HG03280 (cell line): ENCODE results near the gene SYCP2L.
"Not testable (repeated sequence)": the region's sequence is repeated elsewhere in the genome, so short reads cannot be mapped to it uniquely, and the experiment has no call there.

ENCODE experiments used
- ATAC-seq: cut with Tn5 transposase; IDR thresholded peaks from one replicate; pipeline ENCODE4 v1.9.1; 2021; ENCODE audit warnings: mild to moderate bottlenecking, moderate library complexity; ENCODE audit not compliant: unreplicated experiment

Gene SYCP2L

DNA sequence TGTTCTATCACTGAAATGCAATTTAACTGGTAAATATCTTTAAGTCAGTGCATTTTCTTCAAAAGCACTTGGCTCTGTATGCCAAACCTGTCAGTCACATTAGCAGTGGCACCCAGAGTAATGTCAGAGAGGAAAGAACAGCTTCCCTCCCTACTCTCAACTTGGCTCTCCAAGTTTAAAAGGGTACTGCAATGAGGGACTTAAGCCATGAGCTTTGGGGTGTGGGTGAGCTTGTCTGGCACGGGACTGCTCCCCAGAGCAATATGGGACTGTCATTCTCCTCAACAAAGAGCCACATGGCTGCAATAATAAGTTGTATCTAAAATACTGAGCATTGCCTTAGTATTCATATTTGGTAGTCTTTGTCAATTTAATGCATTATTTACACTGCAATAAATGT, 9.0 kb upstream of the SYCP2L start:
- ATAC-seq = no peak

DNA sequence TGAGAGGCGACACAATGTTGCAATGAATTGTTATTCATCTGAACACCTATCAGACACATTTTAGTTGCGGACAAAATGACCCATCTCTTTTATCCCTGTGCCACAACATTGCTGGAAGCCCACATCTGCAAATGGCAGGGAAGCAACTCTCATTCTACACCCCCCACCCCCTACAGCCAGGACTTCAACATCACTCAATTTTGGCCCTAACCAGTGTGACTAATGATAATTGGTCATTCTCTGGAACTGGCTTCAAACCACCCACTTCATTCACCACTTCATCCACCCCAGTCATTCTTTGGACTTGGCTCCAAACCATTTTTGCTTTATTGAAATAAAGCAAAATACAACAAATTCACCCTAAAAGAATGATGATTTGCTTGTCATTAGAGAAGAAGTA, 6.5 kb upstream of the SYCP2L start:
- ATAC-seq = no peak

DNA sequence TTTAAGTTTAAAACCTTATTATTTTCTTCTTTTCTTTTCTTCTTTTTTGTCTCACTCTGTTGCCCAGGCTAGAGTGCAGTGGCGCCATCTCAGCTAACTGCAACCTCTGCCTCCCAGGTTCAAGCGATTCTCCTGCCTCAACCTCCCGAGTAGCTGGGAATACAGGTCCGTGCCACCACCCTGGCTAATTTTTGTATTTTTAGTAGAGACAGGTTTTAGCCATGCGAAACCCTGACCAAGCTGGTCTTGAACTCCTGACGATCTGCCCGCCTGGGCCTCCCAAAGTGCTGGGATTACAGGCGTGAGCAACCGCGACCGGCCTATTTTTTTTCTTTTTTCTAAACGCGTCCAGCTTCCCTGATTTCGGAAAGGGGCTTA, 4.6 kb upstream of the SYCP2L start:
- ATAC-seq = not testable (repeated sequence)

DNA sequence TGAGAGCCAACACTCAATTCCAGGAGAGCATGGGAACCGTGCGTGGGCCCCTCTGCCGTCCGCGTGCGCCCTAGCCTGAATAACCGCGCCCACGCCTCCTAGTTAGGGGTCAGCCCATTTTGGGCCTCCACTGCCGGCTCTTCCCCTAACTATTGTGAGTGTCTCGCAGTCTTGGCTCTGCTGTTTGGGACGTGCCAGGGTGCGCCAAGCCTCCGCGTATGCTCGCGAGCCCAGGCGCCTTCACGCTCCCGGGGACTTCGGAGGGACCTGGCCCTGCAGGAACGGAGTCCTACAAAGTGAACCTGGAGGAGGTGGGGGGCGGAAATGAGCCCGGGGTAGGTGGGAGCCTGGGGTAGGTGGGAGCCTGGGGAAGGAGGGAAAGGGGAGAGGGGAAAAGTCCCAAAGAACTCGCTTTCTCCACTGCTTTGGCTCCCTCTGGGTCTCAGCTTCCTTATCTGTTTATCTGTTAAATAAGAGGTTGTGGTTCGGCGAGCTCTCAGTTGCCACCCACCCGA, 4.1 kb upstream of the SYCP2L start:
- ATAC-seq = no peak

DNA sequence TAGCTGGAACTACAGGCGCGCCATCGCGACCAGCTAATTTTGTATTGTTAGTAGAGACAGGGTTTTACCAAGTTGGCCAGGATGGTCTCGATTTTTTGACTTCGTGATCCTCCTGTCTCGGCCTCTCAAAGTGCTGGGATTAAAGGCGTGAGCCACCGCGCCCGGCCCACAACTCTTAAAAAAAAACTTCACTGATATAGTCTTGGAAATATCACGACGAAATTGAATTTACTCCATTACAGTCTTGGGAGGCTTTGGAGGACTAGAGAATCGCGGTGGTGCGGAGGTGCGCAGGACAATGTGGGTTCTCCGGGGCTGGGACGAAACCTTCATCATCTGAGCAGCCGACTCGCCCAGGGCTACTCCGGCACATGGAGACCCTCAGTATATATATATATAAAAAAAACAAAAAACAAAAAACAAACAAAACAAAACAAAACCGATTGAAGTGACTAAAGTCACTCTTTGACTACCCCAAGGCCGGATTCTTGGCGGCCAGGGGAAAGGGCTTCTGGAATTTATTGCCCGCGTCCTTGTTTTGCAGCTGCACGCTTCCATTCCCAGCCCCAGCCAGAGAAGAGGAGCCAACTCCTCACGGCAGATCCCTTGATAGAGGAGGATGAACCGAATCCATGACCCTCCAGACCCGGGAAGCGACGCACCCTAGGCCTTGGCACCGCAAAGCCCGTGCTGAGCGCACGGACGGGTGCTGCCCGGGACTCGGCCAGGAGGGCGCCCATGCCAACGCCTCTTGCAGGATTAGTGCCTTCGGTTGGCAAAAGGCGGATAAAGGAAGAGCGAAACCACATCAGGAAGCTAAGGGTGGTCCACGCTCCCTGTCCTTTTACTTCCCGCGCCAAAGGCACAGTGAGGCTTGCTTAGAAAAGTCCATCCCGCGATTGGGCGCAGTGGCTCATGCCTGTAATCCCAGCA, 3.3 kb upstream of the SYCP2L start:
- ATAC-seq = no peak

DNA sequence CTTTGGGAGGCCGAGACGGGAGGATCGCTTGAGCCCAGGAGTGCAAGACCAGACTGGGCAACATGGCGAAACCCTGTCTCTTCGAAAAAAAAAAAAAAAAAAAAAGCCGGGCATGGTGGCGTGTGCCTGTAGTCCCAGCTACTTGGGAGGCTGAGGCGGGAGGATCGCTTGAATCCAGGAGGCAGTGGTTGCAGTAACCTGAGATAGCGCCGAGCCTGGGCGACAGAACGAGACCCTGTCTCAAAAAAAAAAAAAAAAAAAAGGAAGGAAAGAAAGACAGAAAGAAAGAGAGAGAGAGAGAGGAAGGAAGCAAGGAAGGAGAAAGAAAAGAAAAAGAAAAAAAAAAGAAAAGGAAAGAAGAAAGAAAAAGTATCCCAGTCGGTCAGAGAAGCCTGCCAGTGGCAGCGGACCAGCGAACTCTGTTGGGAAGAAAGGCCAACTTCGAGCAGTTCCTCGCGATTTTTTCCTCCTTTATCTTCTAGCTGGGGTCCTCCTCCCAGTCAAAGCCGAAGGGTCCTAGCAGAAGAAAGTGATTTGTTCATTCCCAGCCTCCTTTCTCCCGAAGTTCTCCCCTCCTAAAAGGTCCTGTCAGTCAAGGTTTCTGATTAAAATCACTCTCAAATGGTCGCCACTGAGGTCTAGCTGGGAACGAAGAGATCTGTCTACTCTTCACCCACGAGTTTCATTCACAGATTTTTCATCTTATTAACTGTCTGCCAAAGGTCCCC, 2.4 kb upstream of the SYCP2L start:
- ATAC-seq = no peak

DNA sequence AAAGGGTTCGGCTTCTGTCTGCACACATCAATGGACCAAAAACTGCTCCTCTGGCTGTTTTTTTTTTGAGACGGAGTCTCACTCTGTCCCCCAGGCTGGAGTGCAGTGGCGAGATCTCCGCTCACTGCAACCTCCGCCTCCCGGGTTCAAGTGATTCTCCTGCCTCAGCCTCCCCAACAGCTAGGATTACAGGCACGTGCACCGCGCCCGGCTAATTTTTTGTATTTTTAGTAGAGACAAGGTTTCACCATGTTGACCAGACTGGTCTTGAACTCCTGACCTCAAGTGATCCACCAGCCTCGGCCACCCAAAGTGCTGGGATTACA, 524 bp upstream of the SYCP2L start:
- ATAC-seq = not testable (repeated sequence)

DNA sequence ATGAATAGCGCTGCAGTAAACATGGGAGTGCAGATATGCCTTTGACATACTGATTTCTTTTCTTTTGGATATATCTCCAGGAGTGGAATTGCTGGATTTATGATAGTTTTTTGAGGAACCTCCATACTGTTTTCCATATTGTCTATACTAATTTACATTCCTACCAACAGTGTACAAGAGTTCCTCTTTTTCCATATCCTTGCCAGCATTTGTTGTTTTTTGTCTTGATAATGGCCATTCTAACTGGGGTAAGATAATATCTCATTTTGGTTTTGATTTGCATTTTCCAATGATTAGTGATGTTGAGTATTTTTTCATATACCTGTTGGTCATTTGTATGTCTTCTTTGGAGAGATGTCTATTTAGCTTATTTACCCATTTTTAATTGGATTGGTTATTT, 3.3 kb downstream of the SYCP2L start:
- ATAC-seq = no peak

DNA sequence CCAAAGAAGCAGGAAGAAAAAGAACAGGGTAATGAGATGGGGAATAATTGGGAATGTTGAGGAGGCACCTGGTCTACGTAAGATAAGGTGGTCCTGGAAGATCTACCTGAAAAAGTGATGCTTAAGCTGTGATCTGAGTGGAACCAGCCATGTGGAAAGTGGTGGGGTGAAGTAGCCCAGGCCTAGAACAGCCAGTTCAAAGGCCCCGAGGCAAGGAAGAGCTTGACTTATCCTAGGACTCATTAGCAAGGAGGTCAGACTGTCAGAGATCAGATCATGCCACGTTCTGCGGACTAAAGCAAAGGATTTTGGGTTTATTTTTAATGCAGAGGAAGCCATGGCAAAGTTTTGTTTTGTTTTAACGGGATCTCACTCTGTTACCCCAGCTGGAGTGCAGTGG, 5.1 kb downstream of the SYCP2L start:
- ATAC-seq = no peak

DNA sequence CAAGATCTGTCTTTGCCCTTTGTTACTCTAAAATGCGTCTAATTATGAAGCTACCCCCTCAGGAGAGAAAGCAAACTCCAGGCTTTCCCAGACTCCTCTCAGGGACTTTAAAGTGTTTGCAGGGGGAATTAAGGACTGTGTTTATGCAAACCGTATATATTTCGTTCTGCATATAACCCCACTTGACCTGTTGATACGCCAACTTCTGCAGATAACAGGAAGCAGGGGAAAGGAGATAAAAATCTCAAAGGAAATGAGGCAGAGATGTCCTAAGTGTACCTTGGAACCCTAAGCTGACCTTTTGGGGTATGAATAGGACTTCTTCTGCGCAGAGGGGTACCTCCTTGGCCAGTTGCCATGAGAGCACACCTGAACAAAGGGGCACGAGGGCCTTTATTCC, 8.1 kb downstream of the SYCP2L start:
- no peak for ATAC-seq

DNA sequence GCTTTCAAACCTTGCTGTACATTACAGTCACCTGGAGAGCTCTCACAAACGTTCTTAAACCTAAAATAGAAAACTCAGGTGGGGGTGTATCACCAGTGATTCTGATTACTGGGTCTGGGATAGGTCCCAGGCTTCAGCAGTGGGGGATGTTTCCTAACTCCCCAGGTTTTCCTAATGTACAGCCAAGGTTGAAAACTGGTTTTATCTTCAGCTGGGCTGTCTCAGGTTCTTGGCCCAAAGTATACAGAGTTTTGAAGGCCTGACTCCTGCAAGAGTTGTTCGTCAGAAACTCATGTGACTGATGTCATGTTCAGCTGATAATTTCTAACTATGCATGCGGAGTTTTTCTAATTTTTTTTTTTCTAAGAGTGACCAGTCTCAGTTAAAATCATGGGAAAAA, 9.8 kb downstream of the SYCP2L start:
- no peak for ATAC-seq

DNA sequence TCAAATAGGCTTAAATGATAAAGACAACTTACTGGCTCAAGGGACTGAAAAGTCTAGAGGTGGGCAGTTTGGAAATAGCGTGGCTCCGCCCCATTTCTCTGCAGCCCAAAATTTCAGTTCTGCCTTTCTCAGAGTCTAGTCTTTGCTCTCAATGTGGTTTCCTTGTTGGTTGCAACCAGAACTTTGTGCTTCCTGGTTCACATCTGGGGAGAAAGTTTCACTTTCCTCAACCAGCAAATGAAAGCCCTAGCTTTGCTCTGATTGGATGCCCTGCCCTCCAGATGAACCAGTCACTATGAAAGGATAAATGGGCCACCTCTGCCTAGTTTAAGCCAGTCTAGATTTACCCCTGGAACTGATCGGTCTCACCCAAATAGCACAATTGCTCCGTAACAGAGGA, 14.9 kb downstream of the SYCP2L start:
- ATAC-seq = peak; percentile 92

DNA sequence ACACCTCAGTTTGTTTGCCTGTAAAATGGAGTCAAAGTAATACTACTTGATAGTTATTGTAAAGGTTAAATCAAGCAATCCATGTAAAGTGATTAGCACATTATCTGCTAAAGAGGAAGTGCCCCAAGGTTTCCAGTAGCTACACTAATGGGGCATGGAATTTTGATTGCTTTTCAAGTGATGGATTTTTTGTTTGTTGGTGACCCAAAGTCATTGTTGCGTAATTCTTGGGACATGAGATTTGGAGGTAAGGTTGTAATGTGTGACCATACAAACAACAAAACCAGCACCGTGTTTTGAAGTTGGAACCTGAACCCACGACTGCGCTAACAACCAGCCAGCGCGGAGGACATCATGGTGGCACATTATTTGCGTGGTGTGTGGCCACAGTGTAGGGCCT, 17.2 kb downstream of the SYCP2L start:
- no peak for ATAC-seq

DNA sequence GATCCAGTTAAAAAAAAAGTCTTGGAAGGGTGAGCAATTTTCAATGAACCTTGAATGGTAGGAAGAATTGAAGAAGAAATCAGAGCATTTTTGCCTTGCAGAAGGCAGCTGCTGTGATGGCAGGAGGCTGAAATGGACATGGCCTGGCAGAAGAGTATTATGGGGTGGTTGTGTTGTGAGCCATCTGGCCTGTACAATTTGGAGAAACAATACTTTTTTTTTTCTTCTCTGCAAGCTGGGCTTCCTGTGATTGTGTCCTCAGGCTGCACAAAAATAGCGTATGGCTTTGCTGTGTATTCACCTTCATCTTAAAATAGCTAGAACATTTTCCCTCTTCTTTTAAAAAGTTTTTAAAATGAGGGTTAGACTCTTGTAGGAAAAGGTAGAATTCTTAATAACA, 21.4 kb downstream of the SYCP2L start:
- ATAC-seq = no peak

DNA sequence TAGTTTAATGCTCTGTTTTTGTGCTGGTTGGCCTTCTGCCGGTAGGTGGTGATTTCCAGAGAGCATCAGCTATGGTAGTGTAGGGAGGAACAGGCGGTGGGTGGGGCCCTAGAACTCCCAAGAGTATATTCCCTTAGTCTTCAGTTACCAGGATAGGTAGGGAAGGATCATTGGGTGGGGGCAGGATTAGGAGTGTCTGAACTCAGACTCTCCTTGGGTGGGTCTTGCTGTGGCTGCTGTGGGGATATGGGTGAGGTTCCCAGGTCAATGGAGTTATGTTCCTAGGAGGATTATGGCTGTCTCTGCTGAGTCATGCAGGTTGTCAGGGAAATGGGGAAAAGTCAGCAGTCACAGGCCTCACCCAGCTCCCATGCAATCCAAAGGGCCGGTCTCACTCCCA, 32.7 kb downstream of the SYCP2L start:
- not testable (repeated sequence) for ATAC-seq

DNA sequence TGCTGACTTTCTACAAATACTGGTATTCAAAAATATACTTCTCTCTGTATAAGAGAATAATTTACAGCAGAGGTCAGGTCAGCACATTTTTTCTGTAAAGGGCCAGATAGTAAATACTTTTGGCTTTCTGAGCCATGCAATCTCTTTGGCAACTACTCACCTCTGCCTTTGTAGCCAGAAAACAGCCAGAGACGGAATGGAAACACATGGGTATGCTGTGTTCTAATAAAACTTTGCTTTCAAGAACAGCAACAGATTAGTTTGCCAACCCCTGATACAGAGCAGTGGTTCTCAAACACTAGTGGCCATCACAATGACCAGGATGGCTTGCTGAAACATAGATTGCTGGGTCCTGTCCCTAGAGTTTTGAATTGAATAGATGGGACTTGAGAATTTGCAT, 46.3 kb downstream of the SYCP2L start:
- ATAC-seq = no peak

DNA sequence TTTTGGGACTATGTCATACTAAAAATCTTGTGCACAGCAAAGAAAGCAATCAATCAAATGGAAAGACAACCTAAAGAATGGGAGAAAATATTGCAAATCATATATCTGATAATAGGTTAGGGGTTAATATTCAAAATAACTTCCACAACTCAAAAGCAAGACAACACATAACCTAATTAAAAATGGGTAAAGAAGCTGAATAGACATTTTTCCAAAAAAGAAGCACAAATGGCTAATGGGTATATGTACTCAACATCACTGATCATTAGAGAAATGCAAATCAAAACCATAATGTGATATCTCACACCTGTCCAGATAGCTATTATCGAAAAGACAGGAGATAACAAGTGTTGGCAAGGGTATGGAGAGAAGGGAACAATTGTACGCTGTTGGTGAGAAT, 53.0 kb downstream of the SYCP2L start:
- ATAC-seq = no peak

DNA sequence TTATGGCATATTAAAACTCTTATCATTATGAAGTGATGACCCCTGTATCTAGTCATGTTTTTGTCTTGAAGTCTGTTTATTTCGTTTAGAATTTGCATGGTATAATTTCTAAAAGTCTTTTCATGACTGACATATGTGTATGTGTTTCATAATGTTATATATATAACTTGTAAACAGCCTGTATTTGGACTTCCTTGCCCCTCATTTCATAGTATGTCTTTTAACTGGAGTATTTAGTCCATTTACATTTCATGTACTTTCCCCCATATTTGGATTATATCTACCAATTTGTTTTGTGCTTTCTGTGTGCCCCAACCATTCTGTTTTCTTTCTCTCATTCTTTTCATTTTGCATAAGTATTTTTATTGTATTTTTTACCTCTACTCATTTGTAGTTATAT, 59.0 kb downstream of the SYCP2L start:
- ATAC-seq = no peak

DNA sequence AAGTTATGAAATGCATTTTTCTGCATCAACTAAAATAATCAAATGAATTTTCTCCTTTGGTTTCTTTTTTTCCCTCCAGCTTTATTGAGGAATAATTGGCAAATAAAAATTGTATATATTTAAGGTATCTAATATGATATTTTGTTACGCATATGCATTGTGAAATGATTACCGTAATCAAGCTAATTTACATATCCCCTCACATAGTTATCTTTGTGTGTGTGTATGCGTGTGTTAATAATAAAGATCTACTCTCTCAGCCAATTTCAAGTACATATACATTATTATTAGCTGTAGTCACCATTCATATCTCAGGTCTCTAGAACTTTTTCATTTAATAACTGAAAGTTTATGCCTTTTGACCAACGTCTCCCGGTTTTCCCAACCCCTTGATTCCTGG, 61.1 kb downstream of the SYCP2L start:
- no peak for ATAC-seq

DNA sequence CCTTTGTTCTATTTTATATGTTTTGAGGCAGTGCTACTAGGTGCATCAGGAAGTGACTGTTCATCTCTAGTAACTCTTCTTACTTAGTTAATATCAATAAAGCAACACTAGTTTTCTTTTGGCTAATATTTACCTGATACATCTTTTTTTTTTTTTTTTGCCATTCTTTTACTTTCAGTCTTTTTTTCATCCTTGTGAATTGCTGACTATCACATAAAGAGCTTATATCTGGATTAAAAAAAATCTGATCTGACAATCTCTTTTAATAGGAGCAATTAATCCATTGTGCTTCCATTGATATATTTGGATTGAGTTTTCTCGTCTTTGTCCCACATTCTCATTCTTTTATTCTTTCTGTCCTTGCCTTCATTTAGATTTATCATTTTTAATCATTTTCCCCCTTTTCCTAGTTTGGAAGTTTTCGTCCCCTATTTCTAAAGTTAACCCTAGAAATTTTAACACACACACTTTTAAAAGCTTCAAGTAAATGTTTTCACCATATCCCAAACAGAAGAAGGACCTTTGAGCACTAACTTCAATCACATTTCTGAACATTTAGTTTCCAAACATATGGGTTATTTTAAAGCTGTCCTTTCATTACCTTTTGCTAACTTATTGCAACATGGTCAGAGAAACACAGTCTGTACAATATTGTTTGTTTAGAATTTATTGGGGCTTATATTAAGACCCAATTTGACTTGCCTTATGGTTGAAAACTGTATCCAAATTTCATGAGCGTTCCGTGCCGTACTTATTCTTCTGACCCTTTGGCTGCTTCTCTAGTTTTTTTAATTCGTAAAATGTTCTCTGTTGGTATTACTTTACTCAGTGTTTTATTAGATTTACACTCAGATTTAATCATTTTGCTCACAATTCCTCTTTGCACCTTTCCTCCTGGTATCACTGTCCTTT, 63.0 kb downstream of the SYCP2L start:
- no peak for ATAC-seq

DNA sequence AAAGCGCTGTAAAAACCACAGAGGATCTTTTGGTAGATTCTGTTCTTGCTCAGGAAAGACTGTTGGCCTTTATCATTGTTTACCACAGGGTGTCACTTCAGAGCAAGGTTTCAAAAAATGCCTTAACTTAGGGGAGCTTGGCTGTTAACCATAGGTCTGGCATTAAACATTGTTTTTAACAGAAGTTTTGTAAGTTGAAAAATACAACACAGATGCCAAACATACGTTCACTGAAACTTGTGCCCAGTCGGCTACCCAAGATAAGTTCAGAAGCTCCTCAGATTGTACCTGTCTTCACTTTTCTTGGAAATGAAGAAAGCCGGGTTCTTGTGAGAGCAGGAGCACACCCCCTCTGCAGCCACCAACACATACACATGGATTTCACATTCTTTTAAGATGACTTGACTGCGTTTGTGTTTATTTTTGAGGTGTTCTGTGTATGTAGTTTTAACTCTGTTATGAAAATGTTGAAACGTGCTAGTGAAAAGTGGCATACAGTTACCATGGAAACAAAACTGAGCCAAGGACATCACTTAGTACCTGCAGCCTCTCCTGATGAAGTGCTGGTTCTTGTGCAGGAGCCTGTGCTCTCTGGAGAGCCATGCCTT, 64.9 kb downstream of the SYCP2L start:
- no peak for ATAC-seq
